OCI-LY3 (cell line): ENCODE data around the gene TSR3.

Experiments
- H2AFZ ChIP-seq: fragments of 200-600, 300-600 bp; shearing (Covaris generic); 2 replicates; pipeline ENCODE4 v1.6.0; 2014; ENCODE audit warnings: antibody characterized with exemption, low read depth, low read length
- H3K27ac ChIP-seq: fragments of 200-600, 300-600 bp; sonication (generic); 2 replicates; pipeline ENCODE4 v1.5.1; 2014; ENCODE audit warnings: mild to moderate bottlenecking, low read length, moderate library complexity, mixed read lengths
- H3K27me3 ChIP-seq: fragments of 200-600, 300-600 bp; sonication (generic); 2 replicates; pipeline ENCODE4 v1.6.1; 2014; ENCODE audit warnings: low read depth, low read length, mixed read lengths
- H3K36me3 ChIP-seq: fragments of 200-600, 300-600 bp; sonication (generic); replicated peaks from 2 replicates; pipeline ENCODE3; 2014; ENCODE audit warnings: low read depth, low read length, mixed read lengths
- H3K4me1 ChIP-seq: fragments of 300-600, 200-600 bp; sonication (generic); 2 replicates; pipeline ENCODE4 v1.6.1; 2014; ENCODE audit warnings: low read length, mixed read lengths
- H3K4me2 ChIP-seq: fragments of 200-600, 300-600 bp; sonication (generic); 2 replicates; pipeline ENCODE4 v1.6.1; 2014; ENCODE audit warnings: low read length, mixed read lengths
- H3K4me3 ChIP-seq: fragments of 300-600, 200-600 bp; sonication (generic); 2 replicates; pipeline ENCODE4 v1.5.1; 2014; ENCODE audit warnings: antibody characterized with exemption, mild to moderate bottlenecking, low read length, moderate library complexity
- H3K79me2 ChIP-seq: fragments of 300-600, 200-600 bp; shearing (Covaris generic); 2 replicates; pipeline ENCODE4 v1.6.1; 2014; ENCODE audit warnings: mild to moderate bottlenecking, low read length, mixed read lengths
- H3K9ac ChIP-seq: fragments of 300-600, 200-600 bp; shearing (Covaris generic); 2 replicates; pipeline ENCODE4 v1.6.0; 2014; ENCODE audit warnings: mild to moderate bottlenecking, low read length, moderate library complexity
- H3K9me3 ChIP-seq: fragments of 200-600, 300-600 bp; shearing (Covaris generic); 2 replicates; pipeline ENCODE4 v1.6.1; 2014; ENCODE audit warnings: low read length, mixed read lengths; ENCODE audit not compliant: insufficient read depth
- H4K20me1 ChIP-seq: fragments of 200-600, 300-600 bp; sonication (generic); 2 replicates; pipeline ENCODE4 v1.6.1; 2016; ENCODE audit warnings: low read length, mixed read lengths; ENCODE audit not compliant: insufficient read depth
- EZH2phosphoT487 ChIP-seq: fragments of 200-600 bp; shearing (Covaris generic); IDR thresholded peaks from 2 replicates; pipeline ENCODE4 v1.6.1; 2018; ENCODE audit warnings: antibody characterized with exemption, mixed run types, low read depth
- TF ChIP-seq, protein P1 (sequence below): fragments of 200-600, 300-600 bp; sonication (generic); IDR thresholded peaks from 2 replicates; pipeline ENCODE4 v1.5.1; 2014; ENCODE audit warnings: antibody characterized with exemption, low read length, low read depth

Gene TSR3

DNA sequence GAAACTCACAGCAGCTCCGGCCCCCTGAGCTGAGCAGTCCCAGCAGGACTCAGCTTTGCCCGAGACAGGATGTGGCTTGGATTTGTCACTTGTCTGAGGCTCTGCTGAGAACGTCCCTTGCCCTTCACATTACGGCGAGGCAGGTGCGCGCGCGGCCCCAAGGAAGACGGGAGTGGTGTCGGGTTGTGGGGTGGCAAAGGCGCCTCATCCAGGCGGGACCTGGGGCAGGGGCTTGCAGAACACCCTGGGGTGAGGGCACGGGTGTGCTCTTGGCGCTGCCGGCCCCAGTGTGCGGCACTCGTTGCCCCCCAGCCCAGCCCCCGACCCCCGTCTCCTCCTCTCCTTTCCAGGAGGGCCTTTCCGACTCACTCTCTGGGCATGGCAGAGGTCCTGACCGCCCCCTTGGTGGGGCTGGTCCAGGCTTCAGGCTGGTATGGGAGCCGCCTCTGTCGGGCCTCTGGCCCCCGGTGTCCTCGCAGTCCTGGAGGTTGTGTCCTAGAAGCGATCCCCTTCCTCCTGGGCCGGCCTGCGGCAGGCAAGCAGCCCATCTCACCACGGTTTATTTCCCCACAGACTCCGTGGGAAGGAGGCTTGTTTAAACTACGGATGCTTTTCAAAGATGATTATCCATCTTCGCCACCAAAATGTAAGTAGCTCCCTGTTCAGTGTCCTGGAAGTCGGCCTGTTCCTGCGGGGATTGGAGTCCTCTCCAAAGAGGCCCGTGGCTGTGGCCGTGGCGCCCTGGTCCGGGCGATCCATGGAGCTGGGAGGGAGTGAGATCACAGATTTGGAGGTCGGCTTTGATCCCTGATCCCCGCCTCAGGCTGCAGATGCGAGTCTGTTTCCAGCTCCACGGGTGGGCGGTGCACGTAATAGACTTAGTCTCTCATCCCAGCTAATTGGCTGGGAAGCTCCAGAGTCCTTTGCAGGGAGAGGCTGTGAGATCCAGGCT lies 36.3 kb downstream of the TSR3 start:
- Histone ChIP-seq H3K9me3 (no peaks in the 10 kb centered on the region), H3K4me3 (no peak overlapping the region), H2AFZ (no peak overlapping the region), H3K27ac (no peak overlapping the region), H3K79me2 (peaks cover 82% of the 10 kb centered on the region), H3K4me1 (peaks cover 10% of the 10 kb centered on the region), H3K27me3 (no peaks in the 10 kb centered on the region), H3K36me3 (peaks cover 81% of the 10 kb centered on the region), H3K4me2 (no peak overlapping the region), H3K9ac (no peak overlapping the region), H4K20me1 (peaks cover 74% of the 10 kb centered on the region)
- no peak for TF ChIP-seq EZH2phosphoT487
- TF ChIP-seq, protein P1, sequence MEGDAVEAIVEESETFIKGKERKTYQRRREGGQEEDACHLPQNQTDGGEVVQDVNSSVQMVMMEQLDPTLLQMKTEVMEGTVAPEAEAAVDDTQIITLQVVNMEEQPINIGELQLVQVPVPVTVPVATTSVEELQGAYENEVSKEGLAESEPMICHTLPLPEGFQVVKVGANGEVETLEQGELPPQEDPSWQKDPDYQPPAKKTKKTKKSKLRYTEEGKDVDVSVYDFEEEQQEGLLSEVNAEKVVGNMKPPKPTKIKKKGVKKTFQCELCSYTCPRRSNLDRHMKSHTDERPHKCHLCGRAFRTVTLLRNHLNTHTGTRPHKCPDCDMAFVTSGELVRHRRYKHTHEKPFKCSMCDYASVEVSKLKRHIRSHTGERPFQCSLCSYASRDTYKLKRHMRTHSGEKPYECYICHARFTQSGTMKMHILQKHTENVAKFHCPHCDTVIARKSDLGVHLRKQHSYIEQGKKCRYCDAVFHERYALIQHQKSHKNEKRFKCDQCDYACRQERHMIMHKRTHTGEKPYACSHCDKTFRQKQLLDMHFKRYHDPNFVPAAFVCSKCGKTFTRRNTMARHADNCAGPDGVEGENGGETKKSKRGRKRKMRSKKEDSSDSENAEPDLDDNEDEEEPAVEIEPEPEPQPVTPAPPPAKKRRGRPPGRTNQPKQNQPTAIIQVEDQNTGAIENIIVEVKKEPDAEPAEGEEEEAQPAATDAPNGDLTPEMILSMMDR: no peak

DNA sequence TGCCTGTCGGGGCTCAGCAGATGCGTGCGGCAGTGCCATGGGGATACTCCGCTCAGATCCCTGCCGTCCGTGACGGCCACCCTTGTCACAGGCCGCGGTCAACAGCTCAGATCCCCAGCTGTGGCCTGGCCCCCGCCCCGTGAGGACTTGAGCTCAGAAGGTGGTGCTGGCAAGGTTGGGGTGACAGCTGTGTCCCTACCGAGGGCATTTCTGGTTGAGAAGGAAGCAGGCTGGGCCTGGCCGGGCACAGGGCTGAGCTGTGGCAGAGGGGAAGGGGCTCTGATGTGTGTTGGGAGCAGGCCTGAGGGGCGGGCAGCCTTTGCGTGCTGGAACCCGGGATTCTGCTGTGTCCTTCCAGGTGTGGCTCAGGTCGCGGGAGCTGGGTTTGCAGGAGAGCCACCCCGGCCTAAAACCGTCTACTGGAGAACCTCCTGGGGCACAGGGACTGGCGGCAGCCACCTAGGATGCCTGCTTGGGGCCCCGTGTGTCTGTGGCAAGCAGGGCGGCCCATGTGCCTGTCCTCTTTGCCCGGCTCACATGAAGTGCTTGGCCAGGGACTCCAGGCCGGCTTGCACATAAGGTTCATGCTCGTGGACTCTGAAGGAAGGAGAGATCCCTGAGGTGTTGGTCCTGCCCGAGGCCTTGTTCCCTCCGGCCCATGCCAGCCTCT lies 37.1 kb downstream of the TSR3 start:
- H3K9ac ChIP-seq: no peak overlapping the region
- no peak for TF ChIP-seq EZH2phosphoT487
- TF ChIP-seq, protein P1: no peak
- no peaks in the 10 kb centered on the region for H3K9me3 ChIP-seq
- H3K27me3 ChIP-seq: no peaks in the 10 kb centered on the region
- peaks cover 75% of the 10 kb centered on the region for H3K36me3 ChIP-seq
- H4K20me1 ChIP-seq: peaks cover 75% of the 10 kb centered on the region
- H3K4me2 ChIP-seq: no peak overlapping the region
- H3K27ac ChIP-seq: no peak overlapping the region
- no peak overlapping the region for H2AFZ ChIP-seq
- H3K4me3 ChIP-seq: no peak overlapping the region
- peaks cover 10% of the 10 kb centered on the region for H3K4me1 ChIP-seq
- H3K79me2 ChIP-seq: peaks cover 90% of the 10 kb centered on the region

DNA sequence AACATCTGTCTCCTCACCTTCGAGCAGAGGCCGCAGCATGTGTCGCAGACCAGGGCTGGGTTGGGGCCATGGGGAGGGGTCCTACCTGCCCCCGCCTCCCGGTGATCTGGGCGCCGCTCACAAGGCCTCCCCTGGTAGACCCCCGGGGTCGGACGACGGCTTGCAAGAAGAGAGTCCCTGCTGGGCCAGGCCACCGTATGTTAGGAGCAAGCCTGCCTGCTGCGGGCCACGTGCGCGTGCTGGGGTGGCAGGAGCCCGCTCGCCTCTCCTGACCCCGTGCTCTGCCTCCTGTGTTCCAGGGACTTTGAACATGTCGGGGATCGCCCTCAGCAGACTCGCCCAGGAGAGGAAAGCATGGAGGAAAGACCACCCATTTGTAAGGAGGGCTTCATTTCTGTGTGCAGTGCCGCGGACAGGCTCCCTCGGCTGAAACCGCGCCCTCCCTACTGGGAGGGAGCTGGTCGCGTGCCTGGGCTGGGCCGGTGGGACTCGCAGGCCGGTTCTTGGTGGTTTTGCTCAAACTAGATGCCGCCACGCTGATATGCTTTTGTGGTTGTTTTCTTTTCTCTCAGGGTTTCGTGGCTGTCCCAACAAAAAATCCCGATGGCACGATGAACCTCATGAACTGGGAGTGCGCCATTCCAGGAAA lies 37.8 kb downstream of the TSR3 start:
- no peak overlapping the region for H2AFZ ChIP-seq
- H3K4me1 ChIP-seq: peaks cover 10% of the 10 kb centered on the region
- no peak overlapping the region for H3K4me3 ChIP-seq
- H3K9ac ChIP-seq: no peak overlapping the region
- H3K9me3 ChIP-seq: no peaks in the 10 kb centered on the region
- H3K4me2 ChIP-seq: no peak overlapping the region
- no peaks in the 10 kb centered on the region for H3K27me3 ChIP-seq
- H3K27ac ChIP-seq: no peak overlapping the region
- H4K20me1 ChIP-seq: peaks cover 75% of the 10 kb centered on the region
- peaks cover 87% of the 10 kb centered on the region for H3K79me2 ChIP-seq
- H3K36me3 ChIP-seq: peaks cover 68% of the 10 kb centered on the region
- TF ChIP-seq EZH2phosphoT487: no peak
- TF ChIP-seq, protein P1: no peak

DNA sequence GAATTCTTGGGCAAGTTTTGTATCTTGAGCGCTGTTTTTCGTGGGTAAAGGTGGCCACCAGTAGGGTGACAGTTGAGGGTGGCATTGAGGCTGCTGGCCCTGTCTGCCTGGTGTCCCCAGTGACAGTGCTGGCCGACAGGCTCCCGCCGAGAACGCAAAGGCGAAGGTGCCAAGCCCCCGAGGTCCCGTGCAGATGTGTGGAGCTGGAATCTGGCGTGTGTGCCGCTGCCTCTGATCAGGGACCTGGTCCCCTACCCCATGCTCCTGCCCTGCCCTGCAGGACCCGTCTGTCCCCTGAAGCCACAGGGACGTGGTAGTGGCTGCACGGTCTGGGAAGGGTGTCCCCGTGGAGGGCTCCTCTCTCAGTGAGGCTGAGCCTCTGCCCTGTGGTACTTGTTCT lies 38.8 kb downstream of the TSR3 start:
- Histone ChIP-seq H3K27ac (no peak overlapping the region), H3K36me3 (peaks cover 59% of the 10 kb centered on the region), H3K4me3 (no peak overlapping the region), H2AFZ (no peak overlapping the region), H3K4me2 (no peak overlapping the region), H3K9me3 (no peaks in the 10 kb centered on the region), H3K9ac (no peak overlapping the region), H3K4me1 (peaks cover 14% of the 10 kb centered on the region), H4K20me1 (peaks cover 71% of the 10 kb centered on the region), H3K79me2 (peaks cover 81% of the 10 kb centered on the region), H3K27me3 (no peaks in the 10 kb centered on the region)
- no peak for TF ChIP-seq EZH2phosphoT487
- TF ChIP-seq, protein P1: no peak
